Heart left ventricle (tissue), 16 donors: ENCODE data around the gene FBXO36. TPM values are rescaled to one million over a fixed set of nuclear protein-coding genes. Genes with fewer than 3 reads are reported as not detected.

ENCODE experiments used
- ATAC-seq, 4 donors: fragments of 200-7000 bp; cut with Tn5 transposase; one replicate each; pipeline ENCODE4 v1.9.1; 2020 to 2022; ENCODE audit warnings: moderate library complexity in 4 of 4, mild to moderate bottlenecking in 3 of 4, moderate number of reproducible peaks in 1 of 4
- DNase-seq, 5 donors: peaks; one replicate each; pipeline ENCODE4 v3.0.0-alpha.2; 2020
- H3K27ac ChIP-seq, 12 donors: fragments of 200-600 bp; sonication (generic) in 4 of 12; one replicate each; pipeline versions ENCODE4 v1.5.0 to v1.8.0; 2016 to 2022; ENCODE audit warnings: mild to moderate bottlenecking in 2 of 12
- H3K27me3 ChIP-seq, 9 donors: fragments of 200-600 bp; sonication (generic) in 2 of 9; one replicate each; pipeline versions ENCODE4 v1.5.1 to v1.8.0; 2016 to 2022; ENCODE audit warnings: mild to moderate bottlenecking in 3 of 9
- H3K36me3 ChIP-seq, 9 donors: fragments of 200-600 bp; sonication (generic) in 2 of 9; one replicate each; pipeline versions ENCODE4 v1.5.0 to v1.8.0; 2018 to 2022; ENCODE audit warnings: mild to moderate bottlenecking in 2 of 9
- H3K4me1 ChIP-seq, 12 donors: fragments of 200-600 bp; sonication (generic) in 4 of 12; one replicate each; pipeline versions ENCODE4 v1.5.0 to v1.8.0; 2016 to 2022; ENCODE audit warnings: mild to moderate bottlenecking in 3 of 12
- H3K4me3 ChIP-seq, 12 donors: fragments of 200-600 bp; sonication (generic) in 4 of 12; one replicate each; pipeline versions ENCODE4 v1.5.0 to v1.8.0; 2017 to 2022; ENCODE audit warnings: mild to moderate bottlenecking in 9 of 12, moderate library complexity in 4 of 12
- H3K9me3 ChIP-seq, 12 donors: fragments of 200-600 bp; sonication (generic) in 4 of 12; one replicate each; pipeline versions ENCODE4 v1.5.0 to v1.8.0; 2016 to 2022; ENCODE audit warnings: mild to moderate bottlenecking in 1 of 12
- CTCF ChIP-seq, 12 donors: fragments of 200-600 bp; sonication (generic) in 4 of 12; IDR thresholded peaks; one replicate each; pipeline versions ENCODE4 v1.5.0 to v1.8.0; 2018 to 2022; ENCODE audit warnings: antibody characterized with exemption in 12 of 12, mild to moderate bottlenecking in 5 of 12
- POLR2A ChIP-seq, 2 donors: fragments of 450-650 bp; IDR thresholded peaks; one replicate each; pipeline ENCODE4 v1.6.1; 2017; ENCODE audit warnings: antibody characterized with exemption in 2 of 2, mild to moderate bottlenecking in 2 of 2, moderate library complexity in 2 of 2
- WGBS, 4 donors: extraction: QIAGEN DNeasy Blood & Tissue Kit in 2 of 4; methylation state at CpG; one replicate each; pipeline versions ENCODE4 v1.1.5 to v1.1.7; 2013 to 2018; 5-methylcytosine and 5-hydroxymethylcytosine counted together
- intact Hi-C, 10 donors: fragments of 100-400 bp; cut with DNase I; formaldehyde crosslinking; loops; one replicate each; pipeline versions ENCODE4 v1.11.1 to v1.14.2; 2022
- polyA plus RNA-seq, 2 donors: library from polyadenylated mRNA; stranded (reverse); fragments of 200-250 nt; gene quantifications; one replicate each; pipeline ENCODE4 v1.2.3, GENCODE V29; 2013
- total RNA-seq, 9 donors: library from RNA; depleted of rRNA in 2 of 9; stranded (reverse); fragments of >200 nt in 2 of 9; fragmentation: NEBNext Ultra II Directional in 3 of 9; extraction: Animal tissue kit (Norgen Biotek cat#: 25700) in 3 of 9; gene quantifications; one replicate each; pipeline versions ENCODE4 v1.1.0 to v1.2.4, GENCODE V29; 2016 to 2023
- donor health status: ischemic (EF 13 %, LVEDD 7.1; RV severe dilation, severe dysfunction).
- donor health status: healthy with polysubstance abuse.
- donor health status: DM: no; HTN: yes; CAD: no.
- donor health status: DM: no; HTN: no; CAD: no.
- donor health status: ischemic (EF 25% LVEDD 6.9; RV normal size, moderate dysfunction).
- donor health status: ischemic (EF 25% LVEDD 5.7; RV mildly dilated, moderate dysfunction).
- donor health status: healthy.
- donor health status: DM: yes; HTN: yes; CAD: no.
- donor health status: ischemic (EF 35%, LVEDD 5.7; RV mildly dilated, moderate dysfunction).
- donor health status: nonischemic (EF 11% LVEDD 7.7; RV severe dilation, severe dysfunction).
- donor health status: DM: yes; HTN: yes; CAD: no.
- donor health status: PGD.
- donor health status: ischemic (EF 29% LVEDD 5.4; RV normal size, mild dysfunction).
- donor health status: nonischemic (EF 23%, LVEDD 6.1; RV moderate dilation, normal function).

FBXO36 gene
- total and polyA plus RNA-seq, 11 donors: 0.23 to 1.9 (median 1.1) TPM

GRCh38 chr2:229910147-229910831 lies 12.0 kb upstream of the FBXO36 start:
- intact Hi-C loops: loop anchor here in 4 of 10 donors (5.0 to 10.0 kb wide), 4 partner anchors 63 to 417 kb away; partner anchors contain the start of gene SP140L (in 1 of the 4)
- H3K27ac ChIP-seq: no peak overlapping the region
- peaks cover 0 to 32% (median 18%) of the 10 kb centered on the region in 9 donors for H3K36me3 ChIP-seq
- H3K9me3 ChIP-seq: no peaks in the 10 kb centered on the region
- H3K4me1 ChIP-seq: peaks cover 0 to 69% (median 53%) of the 10 kb centered on the region in 12 donors
- no peaks in the 10 kb centered on the region for H3K27me3 ChIP-seq
- WGBS, 4 donors: 93 to 95% (median 94%) methylated on average over 1 of the region's 1 CpG
- ATAC-seq: no peak
- DNase-seq: no peak
- TF ChIP-seq POLR2A (IDR thresholded peaks at IDR 0.05) (no peak), CTCF (IDR thresholded peaks at IDR 0.05) (no peak)
- no peak overlapping the region for H3K4me3 ChIP-seq

- ATAC-seq (peak in 2 of 4 donors; percentile 35 to 47), DNase-seq (no peak)
- H3K4me1 ChIP-seq: peaks cover 0 to 73% (median 54%) of the 10 kb centered on the region in 12 donors
- WGBS, 4 donors: 62 to 80% (median 70%) methylated on average over 1 of the region's 1 CpG
- no peak overlapping the region for H3K4me3 ChIP-seq
- intact Hi-C loops: loop anchor here in 4 of 10 donors (5.0 to 10.0 kb wide), 4 partner anchors 64 to 416 kb away; partner anchors contain the start of gene SP140L (in 1 of the 4)
- H3K27ac ChIP-seq: no peak overlapping the region
- no peaks in the 10 kb centered on the region for H3K9me3 ChIP-seq
- peaks cover 0 to 32% (median 19%) of the 10 kb centered on the region in 9 donors for H3K36me3 ChIP-seq
- TF ChIP-seq POLR2A (IDR thresholded peaks at IDR 0.05) (no peak), CTCF (IDR thresholded peaks at IDR 0.05) (peak in 7 of 12 donors; percentile 16 to 44 (median 28))
- H3K27me3 ChIP-seq: no peaks in the 10 kb centered on the region
Observed at GRCh38 chr2:229910832-229911412, 11.4 kb upstream of the FBXO36 start.

GRCh38 chr2:229914171-229914570 lies 8.1 kb upstream of the FBXO36 start:
- no peak overlapping the region for H3K27ac ChIP-seq
- DNase-seq (no peak), ATAC-seq (no peak)
- peaks cover 0 to 86% (median 59%) of the 10 kb centered on the region in 12 donors for H3K4me1 ChIP-seq
- H3K36me3 ChIP-seq: peaks cover 0 to 26% (median 2%) of the 10 kb centered on the region in 9 donors
- TF ChIP-seq POLR2A (IDR thresholded peaks at IDR 0.05) (no peak), CTCF (IDR thresholded peaks at IDR 0.05) (no peak)
- no peaks in the 10 kb centered on the region for H3K27me3 ChIP-seq
- 83 to 90% (median 89%) methylated on average over 2 of the region's 2 CpGs for WGBS, 4 donors
- intact Hi-C loops: loop anchor here in 4 of 10 donors (5.0 to 10.0 kb wide), 4 partner anchors 67 to 413 kb away; partner anchors contain the start of gene SP140L (in 1 of the 4)
- no peak overlapping the region for H3K4me3 ChIP-seq
- no peaks in the 10 kb centered on the region for H3K9me3 ChIP-seq

GRCh38 chr2:229917793-229918192 lies 4.5 kb upstream of the FBXO36 start:
- H3K36me3 ChIP-seq: peaks cover 0 to 23% (median 2%) of the 10 kb centered on the region in 9 donors
- DNase-seq (no peak), ATAC-seq (no peak)
- peaks cover 0 to 67% (median 39%) of the 10 kb centered on the region in 12 donors for H3K4me1 ChIP-seq
- H3K4me3 ChIP-seq: no peak overlapping the region
- no peak overlapping the region for H3K27ac ChIP-seq
- intact Hi-C loops: loop anchor here in 4 of 10 donors (5.0 to 10.0 kb wide), 3 partner anchors 103 to 115 kb away; no protein-coding TSS in a partner anchor
- TF ChIP-seq POLR2A (IDR thresholded peaks at IDR 0.05) (no peak), CTCF (IDR thresholded peaks at IDR 0.05) (no peak)
- no peaks in the 10 kb centered on the region for H3K27me3 ChIP-seq
- 92 to 95% (median 92%) methylated on average over 5 of the region's 5 CpGs for WGBS, 4 donors
- no peaks in the 10 kb centered on the region for H3K9me3 ChIP-seq
